Endometrial microvascular endothelial cells (primary cell): Measurements from ENCODE around the gene ZFPL1. TPM values are rescaled to one million over a fixed set of nuclear protein-coding genes. Genes with fewer than 3 reads are reported as not detected.

Experiments used
- in situ Hi-C: cut with HindIII; loops from 2 replicates; pipeline ENCODE4 v1.10.0; 2017; ENCODE audit warnings: low sequenced_read_pairs, low pct_unique_long_range_greater_than_20kb; ENCODE audit errors: inconsistent ontology term
- total RNA-seq: library from RNA; depleted of rRNA; stranded (reverse); fragments of >200 nt; gene quantifications from one replicate; pipeline ENCODE4 v1.2.3, GENCODE V29; 2015; ENCODE audit errors: inconsistent ontology term

ZFPL1 gene
- total RNA-seq, 1 donor from 2014 or later = 33.8 TPM

GRCh38 chr11:65059523-65059922 is 24.5 kb upstream of the ZFPL1 start:
- in situ Hi-C loops = no loop called here

GRCh38 chr11:65059959-65060824 is 23.8 kb upstream of the ZFPL1 start:
- in situ Hi-C loops = no loop called here

GRCh38 chr11:65060913-65061408 is 23.1 kb upstream of the ZFPL1 start:
- in situ Hi-C loops = no loop called here

GRCh38 chr11:65063532-65063931 is 20.5 kb upstream of the ZFPL1 start:
- in situ Hi-C loops = no loop called here

- in situ Hi-C loops = no loop called here
Measured at GRCh38 chr11:65064847-65065240, 19.2 kb upstream of the ZFPL1 start.

- in situ Hi-C loops = no loop called here
Measured at GRCh38 chr11:65065851-65066250, 18.2 kb upstream of the ZFPL1 start.

- in situ Hi-C loops = no loop called here
Measured at GRCh38 chr11:65066315-65066714, 17.7 kb upstream of the ZFPL1 start.

- in situ Hi-C loops = no loop called here
Measured at GRCh38 chr11:65066805-65067291, 17.2 kb upstream of the ZFPL1 start.

GRCh38 chr11:65067446-65067845 is 16.6 kb upstream of the ZFPL1 start:
- in situ Hi-C loops = no loop called here

GRCh38 chr11:65069217-65069616 is 14.8 kb upstream of the ZFPL1 start:
- in situ Hi-C loops = no loop called here

GRCh38 chr11:65071907-65072630 is 12.0 kb upstream of the ZFPL1 start:
- in situ Hi-C loops = no loop called here

GRCh38 chr11:65072631-65072966 is 11.4 kb upstream of the ZFPL1 start:
- in situ Hi-C loops = no loop called here

- in situ Hi-C loops = no loop called here
Measured at GRCh38 chr11:65077451-65077850, 6.6 kb upstream of the ZFPL1 start.

- in situ Hi-C loops = no loop called here
Measured at GRCh38 chr11:65078151-65078550, 5.9 kb upstream of the ZFPL1 start.

GRCh38 chr11:65078786-65079342 is 5.2 kb upstream of the ZFPL1 start:
- in situ Hi-C loops = no loop called here

- in situ Hi-C loops = no loop called here
Measured at GRCh38 chr11:65083134-65083833, 738 bp upstream of the ZFPL1 start.

- in situ Hi-C loops = no loop called here
Measured at GRCh38 chr11:65084598-65085375, 765 bp downstream of the ZFPL1 start.

GRCh38 chr11:65085446-65085845 is 1.4 kb downstream of the ZFPL1 start:
- in situ Hi-C loops = no loop called here
